M059J (cell line): ENCODE results near the gene ACTL6B. TPM values are rescaled to one million over a fixed set of nuclear protein-coding genes. Genes with fewer than 3 reads are reported as not detected.

Source experiments
- DNase-seq: peaks from one replicate; pipeline ENCODE4 v3.0.0-alpha.2; 2012; ENCODE audit warnings: low read depth
- total RNA-seq: library from RNA; depleted of rRNA; stranded (reverse); fragments of >200 nt; shearing (Covaris generic); gene quantifications from 2 replicates; pipeline ENCODE4 v1.2.3, GENCODE V29; 2014

Gene ACTL6B
- total RNA-seq, 1 experiment from 2014 or later, result not detected

GRCh38 chr7:100627238-100627549, 29.1 kb downstream of the ACTL6B start:
- DNase-seq, result no peak

GRCh38 chr7:100626530-100627237, 29.6 kb downstream of the ACTL6B start:
- peak; percentile 21 for DNase-seq

- DNase-seq, result no peak
Measured at GRCh38 chr7:100626055-100626454, 30.2 kb downstream of the ACTL6B start.

GRCh38 chr7:100623951-100624824, 32.1 kb downstream of the ACTL6B start:
- DNase-seq, result no peak

GRCh38 chr7:100621554-100621953, 34.7 kb downstream of the ACTL6B start:
- DNase-seq, result no peak

- no peak for DNase-seq
Measured at GRCh38 chr7:100620804-100621203, 35.4 kb downstream of the ACTL6B start.

- no peak for DNase-seq
Measured at GRCh38 chr7:100620239-100620638, 36.0 kb downstream of the ACTL6B start.

GRCh38 chr7:100614308-100614861, 41.9 kb downstream of the ACTL6B start:
- DNase-seq, result peak; percentile 27

- no peak for DNase-seq
Measured at GRCh38 chr7:100613412-100614175, 42.7 kb downstream of the ACTL6B start.

GRCh38 chr7:100612730-100613390, 43.4 kb downstream of the ACTL6B start:
- no peak for DNase-seq

GRCh38 chr7:100611983-100612729, 44.1 kb downstream of the ACTL6B start, which contains the start of gene MOSPD3:
MOSPD3 (plus strand) TSS chr7:100612540; CDS start chr7:100612792, 252 bp downstream.
- peak; percentile 100 for DNase-seq

GRCh38 chr7:100609958-100610357, 46.3 kb downstream of the ACTL6B start:
- no peak for DNase-seq

GRCh38 chr7:100607111-100607510, 49.1 kb downstream of the ACTL6B start:
- no peak for DNase-seq

GRCh38 chr7:100606313-100606712, 49.9 kb downstream of the ACTL6B start:
- DNase-seq, result no peak

GRCh38 chr7:100604976-100605911, 51.0 kb downstream of the ACTL6B start:
- DNase-seq, result no peak

- DNase-seq, result peak; percentile 82
Measured at GRCh38 chr7:100604028-100604975, 51.9 kb downstream of the ACTL6B start.

- DNase-seq, result peak; percentile 49
Measured at GRCh38 chr7:100603726-100604027, 52.6 kb downstream of the ACTL6B start.

GRCh38 chr7:100602889-100603725, 53.1 kb downstream of the ACTL6B start:
- peak; percentile 87 for DNase-seq
